GM12878 (cell line): Measurements from ENCODE around the gene PPP3CA. TPM values are rescaled to one million over a fixed set of nuclear protein-coding genes. Genes with fewer than 3 reads are reported as not detected.

Experiments
- ATAC-seq: fragments of 200-7000 bp; cut with Tn5 transposase; 3 replicates; pipeline ENCODE4 v1.9.1; 2020; ENCODE audit warnings: mild to moderate bottlenecking, moderate library complexity
- BruUV-seq: library from RNA; stranded (reverse); fragments of 400-500 nt; replicated peaks from 2 replicates; lab custom pipeline; 2021; lab: Mats Ljungman, UMichigan
- CTCF ChIA-PET: fragments of 300-600 bp; sonication (Branson Sonifier 250); formaldehyde crosslinking; extraction: SDS; loops from one replicate; lab custom pipeline; 2021; ENCODE audit warnings: inconsistent platforms; lab: Yijun Ruan, JAX
- POLR2A ChIA-PET: fragments of 350-600 bp; formaldehyde crosslinking; extraction: SDS; loops from one replicate; lab custom pipeline; 2021; ENCODE audit warnings: inconsistent platforms; lab: Charles Lee
- RAD21 ChIA-PET: fragments of 300-600 bp; sonication (Branson Sonifier 250); formaldehyde crosslinking; loops from one replicate; lab custom pipeline; 2023; ENCODE audit warnings: antibody characterized with exemption; ENCODE audit not compliant: unreplicated experiment; lab: Charles Lee
- SMC1A ChIA-PET: fragments of 300-600 bp; sonication (Branson Sonifier 250); formaldehyde crosslinking; loops from one replicate; lab custom pipeline; 2023; ENCODE audit not compliant: unreplicated experiment, uncharacterized antibody; lab: Charles Lee
- DNase-seq: peaks from one replicate; pipeline ENCODE4 v3.0.0-alpha.2; 2011; ENCODE audit warnings: low read depth, low spot score
- FAIRE-seq: peaks from 3 replicates; lab custom pipeline; 2011; peaks lifted over from hg19 to GRCh38; lab: Jason Lieb, UNC
- H2AFZ ChIP-seq: 2 replicates; pipeline ENCODE4 v1.6.0; 2011; ENCODE audit warnings: low read depth, low read length, control low read depth; ENCODE audit not compliant: control insufficient read depth
- H3K27ac ChIP-seq: 2 replicates; pipeline ENCODE4 v1.5.1; 2011; ENCODE audit warnings: control low read depth; ENCODE audit not compliant: control insufficient read depth, insufficient read depth
- H3K27me3 ChIP-seq, 2 experiments: replicated peaks in 1 of 2; 2 replicates each; pipeline versions ENCODE4 v1.6.0 to v1.6.1; 2011; ENCODE audit warnings: low read length in 1 of 2; ENCODE audit not compliant: control insufficient read depth in 2 of 2, insufficient read depth in 2 of 2
- H3K36me3 ChIP-seq, 2 experiments: 2 replicates each; pipeline ENCODE4 v1.5.1; 2011; ENCODE audit warnings: low read length in 1 of 2; ENCODE audit not compliant: control insufficient read depth in 2 of 2, insufficient read depth in 2 of 2
- H3K4me1 ChIP-seq: 2 replicates; pipeline ENCODE4 v1.6.1; 2011; ENCODE audit warnings: mild to moderate bottlenecking, low read length, moderate library complexity, mixed read lengths; ENCODE audit not compliant: control insufficient read depth, insufficient read depth
- H3K4me2 ChIP-seq: 2 replicates; pipeline ENCODE4 v1.6.0; 2011; ENCODE audit warnings: control low read depth; ENCODE audit not compliant: control insufficient read depth, insufficient read depth
- H3K4me3 ChIP-seq: fragments of 200-600 bp; sonication (generic); 2 replicates; pipeline ENCODE4 v1.5.1; 2016
- H3K79me2 ChIP-seq: 2 replicates; pipeline ENCODE4 v1.6.0; 2011; ENCODE audit warnings: low read length; ENCODE audit not compliant: control insufficient read depth, insufficient read depth
- H3K9ac ChIP-seq: 2 replicates; pipeline ENCODE4 v1.8.0; 2011; ENCODE audit warnings: low read length, control low read depth, mixed read lengths; ENCODE audit not compliant: control insufficient read depth, insufficient read depth
- H3K9me3 ChIP-seq: replicated peaks from 3 replicates; pipeline ENCODE4 v1.5.1; 2011; ENCODE audit warnings: mild to moderate bottlenecking, low read length; ENCODE audit not compliant: control insufficient read depth, insufficient read depth
- H4K20me1 ChIP-seq: 2 replicates; pipeline ENCODE4 v1.6.0; 2011; ENCODE audit not compliant: control insufficient read depth, insufficient read depth
- E2F8 ChIP-seq: fragments of 450-650 bp; IDR thresholded peaks from 2 replicates; pipeline ENCODE4 v1.6.1; 2018; ENCODE audit warnings: mild to moderate bottlenecking, low read depth, moderate library complexity; ENCODE audit not compliant: partially characterized antibody
- EGR1 ChIP-seq, 2 experiments: IDR thresholded peaks; 1 replicate in 1 of 2; 2 replicates in 1 of 2; pipeline ENCODE4 v1.6.1; 2011 to 2012; ENCODE audit warnings: low read depth in 2 of 2, low read length in 2 of 2, borderline replicate concordance in 1 of 2, mild to moderate bottlenecking in 1 of 2, moderate library complexity in 1 of 2
- FOXK2 ChIP-seq: fragments of 450-650 bp; IDR thresholded peaks from 2 replicates; pipeline ENCODE4 v1.6.1; 2017; ENCODE audit warnings: mild to moderate bottlenecking, moderate library complexity
- HDAC6 ChIP-seq: fragments of 200-600 bp; sonication (generic); IDR thresholded peaks from one replicate; pipeline ENCODE4 v1.8.0; 2017; ENCODE audit warnings: antibody characterized with exemption; ENCODE audit not compliant: unreplicated experiment
- JUND ChIP-seq: IDR thresholded peaks from 2 replicates; pipeline ENCODE4 v1.6.1; 2012; ENCODE audit warnings: low read depth, mild to moderate bottlenecking, low read length, improper control_type of control experiment, moderate library complexity
- NFYA ChIP-seq: IDR thresholded peaks from 2 replicates; pipeline ENCODE4 v1.6.1; 2011; ENCODE audit warnings: low read depth, mild to moderate bottlenecking, low read length, improper control_type of control experiment, borderline replicate concordance
- POLR2AphosphoS5 ChIP-seq: IDR thresholded peaks from 2 replicates; pipeline ENCODE4 v1.6.1; 2011; ENCODE audit warnings: mild to moderate bottlenecking, low read length, inconsistent platforms
- PRDM15 ChIP-seq: fragments of 450-650 bp; formaldehyde crosslinking; IDR thresholded peaks from 2 replicates; pipeline ENCODE4 v1.4.0; 2020; ENCODE audit warnings: mild to moderate bottlenecking, moderate library complexity
- RAD21 ChIP-seq: IDR thresholded peaks from 2 replicates; pipeline ENCODE4 v1.6.1; 2011; ENCODE audit warnings: mild to moderate bottlenecking, low read depth, low read length, moderate library complexity; ENCODE audit not compliant: insufficient read depth
- SUZ12 ChIP-seq: fragments of 200-600 bp; sonication (generic); IDR thresholded peaks from one replicate; pipeline ENCODE4 v1.6.1; 2018; ENCODE audit warnings: antibody characterized with exemption, mild to moderate bottlenecking; ENCODE audit not compliant: unreplicated experiment
- whole genome bisulfite sequencing: methylation state at CpG from one replicate; pipeline ENCODE4 v1.1.6; 2016; ENCODE audit warnings: low lambda C conversion rate; ENCODE audit not compliant: insufficient replicate concordance, insufficient coverage; ENCODE audit errors: missing lambda C conversion rate; 5-methylcytosine and 5-hydroxymethylcytosine counted together
- in situ Hi-C: fragments of 300-500 bp; cut with MboI; formaldehyde crosslinking; loops from 9 replicates; pipeline ENCODE4 v1.14.3; 2018; ENCODE audit warnings: mixed read lengths
- intact Hi-C: fragments of 100-400 bp; cut with micrococcal nuclease; formaldehyde crosslinking; loops from one replicate; pipeline ENCODE4 v1.14.2; 2022; ENCODE audit not compliant: unreplicated experiment
- polyA plus RNA-seq, 11 experiments: library from polyadenylated mRNA; depleted of rRNA in 4 of 11; unstranded in 6 of 11; stranded (reverse) in 5 of 11; fragments of >200 nt; fragmentation: Nextera tagmentation in 4 of 11; fragmentation: Illumina TruSeq in 1 of 11; extraction: Ambion mirVana in 4 of 11; extraction: Trizol in 1 of 11; gene quantifications; 1 replicate in 1 of 11; 2 replicates in 10 of 11; pipeline versions ENCODE4 v1.2.1 to v1.2.3, GENCODE V29; 2011 to 2016; ENCODE audit warnings: inconsistent platforms in 2 of 11, missing spikeins in 2 of 11, low read depth in 1 of 11
- total RNA-seq, 4 experiments: library from RNA; depleted of rRNA in 3 of 4; stranded (reverse); fragments of >200 nt in 3 of 4; fragmentation: Illumina TruSeq in 1 of 4; extraction: Trizol in 1 of 4; gene quantifications; 2 replicates each; pipeline versions ENCODE4 v1.2.1 to v1.2.3, GENCODE V29; 2013 to 2021

The PPP3CA gene
- total and polyA plus RNA-seq, 10 of the 15 experiments (the other 5 are each of a cell fraction or from before 2014, with no cell fraction given): 0.33 to 9.0 (median 1.0) TPM

GRCh38 chr4:101171747-101172146 lies 175.6 kb downstream of the PPP3CA start (continued):
- no peak for TF ChIP-seq PRDM15 (CRISPR knock-in tag)
- TF ChIP-seq NFYA: no peak
- no peak for TF ChIP-seq FOXK2
- TF ChIP-seq JUND: no peak
- no peak for TF ChIP-seq EGR1 (IDR thresholded peaks at IDR 0.05; ENCODE audit: borderline replicate concordance in 1 of 2, low read depth in 2 of 2, low read length in 2 of 2)
- TF ChIP-seq, all 136 proteins: peak for 0

GRCh38 chr4:101169044-101170014 lies 178.0 kb downstream of the PPP3CA start:
- RAD21 ChIA-PET: interaction anchor here (0.8 to 5.1 kb wide), 11 partner anchors 11 to 1171 kb away, joined by 3 to 52 read pairs (median 3); no protein-coding TSS in a partner anchor
- 9% methylated on average over 6 of the region's 6 CpGs for WGBS
- CTCF ChIA-PET: interaction anchor here (0.5 to 7.2 kb wide), 29 partner anchors 11 to 1263 kb away, joined by 3 to 117 read pairs (median 3); no protein-coding TSS in a partner anchor
- Histone ChIP-seq H3K9me3 (no peaks in the 10 kb centered on the region), H3K27ac (no peak overlapping the region), H3K27me3 (no peaks in the 10 kb centered on the region), H3K4me2 (no peak overlapping the region), H3K79me2 (no peaks in the 10 kb centered on the region), H3K4me3 (no peak overlapping the region), H3K36me3 (no peaks in the 10 kb centered on the region), H3K9ac (no peak overlapping the region), H4K20me1 (no peaks in the 10 kb centered on the region), H3K4me1 (no peaks in the 10 kb centered on the region), H2AFZ (no peak overlapping the region)
- peak; percentile 100 for ATAC-seq
- POLR2A ChIA-PET: no interaction called here
- peak; percentile 47 for DNase-seq
- in situ Hi-C loops (loop anchor here (5.0 kb wide), 1 partner anchor 563 kb away; no protein-coding TSS in a partner anchor), intact Hi-C loops (loop anchor here (1.0 to 10.0 kb wide), 4 partner anchors 428 to 1093 kb away; no protein-coding TSS in a partner anchor)
- SMC1A ChIA-PET: interaction anchor here (0.6 to 3.9 kb wide), 25 partner anchors 11 to 1269 kb away, joined by 3 to 55 read pairs (median 3); no protein-coding TSS in a partner anchor
- FAIRE-seq: peak; percentile 65
- no TSS peak for BruUV-seq
- TF ChIP-seq E2F8 (no peak), RAD21 (peak; percentile 96), POLR2AphosphoS5 (no peak), HDAC6 (no peak), SUZ12 (no peak)
